ENCODE data around the gene ZFP57.

ZFP57 gene

DNA sequence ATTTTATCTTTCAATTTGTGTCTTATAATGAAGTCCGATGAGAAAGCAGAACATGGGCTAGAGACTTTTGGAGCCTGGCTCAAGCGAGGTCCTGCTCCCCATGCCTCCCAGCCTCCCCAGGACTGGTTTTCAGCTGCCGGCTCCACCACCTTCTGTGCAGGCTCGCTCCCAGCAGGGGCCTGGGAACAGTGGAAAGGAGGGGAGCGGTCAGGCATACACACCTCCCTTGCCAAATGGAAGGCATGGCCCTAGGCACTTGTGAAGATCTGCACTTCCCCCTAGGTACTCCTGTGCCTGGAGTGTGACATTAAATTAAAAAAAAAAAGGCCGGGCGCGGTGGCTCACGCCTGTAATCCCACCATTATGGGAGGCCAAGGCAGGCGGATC lies 28.8 kb downstream of the ZFP57 start:
- no peak for DNase-seq

- DNase-seq = no peak
Measured at GRCh38 chr6:29651413-29652197, 29.3 kb downstream of the ZFP57 start.

- peak; percentile 96 for DNase-seq
Measured at GRCh38 chr6:29649701-29650673, 31.0 kb downstream of the ZFP57 start.

DNA sequence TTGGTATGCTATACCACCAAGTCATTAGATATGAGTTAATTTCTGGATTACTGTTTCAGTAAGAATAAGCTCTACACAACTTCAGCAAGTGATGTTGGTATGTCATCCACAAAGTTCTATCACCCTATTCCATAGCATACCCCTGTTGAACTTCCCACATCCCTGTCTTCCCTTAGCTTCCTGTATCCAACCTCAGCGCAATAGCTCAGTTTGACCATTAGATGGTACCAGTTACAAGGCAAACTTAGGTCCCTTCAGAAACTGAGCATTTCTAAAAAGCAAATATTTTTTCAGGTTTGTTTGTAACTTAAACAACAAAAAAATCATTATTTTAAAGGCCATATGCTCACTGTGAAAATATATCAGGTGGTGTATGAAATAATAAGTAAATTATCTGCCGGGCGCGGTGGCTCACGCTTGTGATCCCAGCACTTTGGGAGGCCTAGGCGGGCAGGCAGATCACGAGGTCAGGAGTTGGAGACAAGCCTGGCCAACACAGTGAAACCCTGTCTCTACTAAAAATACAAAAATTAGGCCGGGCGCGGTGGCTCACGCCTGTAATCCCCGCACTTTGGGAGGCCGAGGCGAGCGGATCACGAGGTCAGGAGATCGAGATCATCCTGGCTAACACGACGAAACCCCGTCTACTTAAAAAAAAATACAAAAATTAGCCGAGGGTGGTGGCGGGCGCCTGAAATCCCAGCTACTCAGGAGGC lies 32.9 kb downstream of the ZFP57 start:
- DNase-seq = peak; percentile 14

DNA sequence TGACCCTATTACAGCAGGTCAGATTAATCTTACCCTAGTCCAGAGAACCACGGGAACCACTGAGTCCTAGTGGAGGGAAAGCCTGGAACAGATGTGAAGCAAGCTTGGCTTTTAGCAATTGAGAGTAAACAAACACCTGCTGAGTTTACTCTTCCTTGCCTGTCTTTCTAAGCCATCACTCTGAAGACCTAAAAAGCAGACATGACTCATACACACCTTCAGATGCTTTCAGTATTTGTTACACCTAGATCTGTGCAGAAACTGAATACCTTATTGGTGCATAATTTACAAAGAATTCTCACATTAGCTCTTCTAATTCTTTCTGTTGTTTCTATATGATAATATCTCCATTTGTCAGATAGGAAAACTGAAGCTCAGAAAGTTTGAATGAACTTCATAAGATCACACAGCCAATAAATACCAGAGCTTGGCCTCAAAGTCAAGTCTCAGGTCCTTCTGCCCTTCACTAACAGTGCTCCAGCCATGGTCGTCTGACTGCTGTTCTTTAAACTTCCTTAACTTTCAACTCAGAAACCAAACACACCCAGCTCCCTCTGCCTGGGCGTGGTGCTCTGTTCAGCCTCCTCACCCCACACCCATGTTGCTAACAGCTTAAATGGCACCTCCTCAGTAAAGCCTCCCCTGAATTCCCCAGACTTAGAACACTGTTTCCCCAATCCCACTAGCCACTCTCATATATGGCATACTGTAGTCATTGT lies 39.4 kb downstream of the ZFP57 start:
- DNase-seq = no peak

GRCh38 chr6:29637247-29637646 lies 43.7 kb downstream of the ZFP57 start:
- no peak for DNase-seq

- no peak for DNase-seq
Measured at GRCh38 chr6:29633534-29633905, 47.4 kb downstream of the ZFP57 start.

GRCh38 chr6:29632789-29633533 lies 48.0 kb downstream of the ZFP57 start, which contains the start of gene GABBR1:
TSS of gene GABBR1 (minus strand) at chr6:29633183. CDS start at chr6:29632385, 798 bp downstream.
- peak; percentile 79 for DNase-seq

DNA sequence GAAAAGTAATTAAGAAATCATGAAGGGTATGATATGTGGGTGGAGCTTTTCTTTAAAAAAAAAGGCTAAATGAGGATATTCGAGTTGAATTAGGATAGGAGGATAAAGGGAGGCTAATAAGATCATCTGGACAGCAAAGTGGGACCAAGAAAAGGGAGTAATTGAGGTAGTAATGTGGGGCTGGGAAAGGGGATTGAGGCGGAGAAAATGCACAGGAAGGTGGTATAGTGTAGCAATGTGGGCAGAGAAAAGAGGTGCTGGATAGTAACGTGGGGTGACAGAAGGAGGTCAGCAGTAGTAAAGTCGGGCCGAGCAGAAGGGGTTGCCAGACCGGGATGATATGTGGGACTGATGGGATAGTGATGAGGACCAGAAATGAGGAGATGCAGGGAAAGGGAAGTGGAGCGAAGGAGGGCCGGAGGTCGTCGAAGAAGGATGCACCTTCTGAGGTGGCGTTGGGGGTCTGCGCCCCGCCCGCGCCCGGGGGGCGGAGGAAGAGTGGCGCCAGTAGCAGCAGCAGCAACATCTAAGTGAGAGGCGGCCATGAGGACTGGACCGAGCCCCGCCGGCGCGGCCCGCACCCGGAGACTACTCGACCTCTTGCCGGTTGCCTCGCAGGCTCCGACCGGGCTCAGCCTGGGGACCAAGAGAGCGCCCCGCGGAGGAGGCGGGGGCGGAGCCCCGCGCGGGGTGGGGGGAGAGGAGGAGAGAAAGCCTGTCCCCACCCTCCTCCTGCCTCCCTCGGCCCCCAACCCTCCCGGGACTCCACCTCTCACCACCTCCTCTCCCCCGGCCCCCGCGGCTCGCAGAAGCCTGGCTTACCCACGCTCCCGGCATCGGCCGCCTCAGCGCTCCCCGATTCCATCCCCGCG lies 48.9 kb downstream of the ZFP57 start:
- peak; percentile 40 for DNase-seq

GRCh38 chr6:29631209-29631810 lies 49.6 kb downstream of the ZFP57 start:
- DNase-seq = no peak

GRCh38 chr6:29630315-29630714 lies 50.6 kb downstream of the ZFP57 start:
- no peak for DNase-seq

DNA sequence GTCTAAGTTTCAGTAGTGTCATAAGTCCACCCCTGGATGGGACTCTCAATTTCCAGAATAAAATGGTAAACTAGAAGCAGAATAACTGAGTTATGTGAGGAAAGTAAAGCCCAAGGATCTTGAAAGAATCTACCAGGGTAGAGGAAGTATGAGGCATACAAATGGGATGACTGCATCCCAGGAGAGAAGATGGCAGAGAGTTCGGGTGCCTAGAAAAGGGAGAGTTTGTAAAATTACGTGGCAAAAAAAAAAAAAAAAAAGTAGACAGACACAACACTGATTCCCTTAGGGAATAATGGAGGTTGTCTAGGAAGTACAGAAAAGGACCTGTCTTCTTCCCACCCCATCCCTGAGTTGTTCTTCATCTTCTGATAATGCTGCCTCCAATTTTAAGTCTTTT lies 51.4 kb downstream of the ZFP57 start:
- DNase-seq = no peak

DNA sequence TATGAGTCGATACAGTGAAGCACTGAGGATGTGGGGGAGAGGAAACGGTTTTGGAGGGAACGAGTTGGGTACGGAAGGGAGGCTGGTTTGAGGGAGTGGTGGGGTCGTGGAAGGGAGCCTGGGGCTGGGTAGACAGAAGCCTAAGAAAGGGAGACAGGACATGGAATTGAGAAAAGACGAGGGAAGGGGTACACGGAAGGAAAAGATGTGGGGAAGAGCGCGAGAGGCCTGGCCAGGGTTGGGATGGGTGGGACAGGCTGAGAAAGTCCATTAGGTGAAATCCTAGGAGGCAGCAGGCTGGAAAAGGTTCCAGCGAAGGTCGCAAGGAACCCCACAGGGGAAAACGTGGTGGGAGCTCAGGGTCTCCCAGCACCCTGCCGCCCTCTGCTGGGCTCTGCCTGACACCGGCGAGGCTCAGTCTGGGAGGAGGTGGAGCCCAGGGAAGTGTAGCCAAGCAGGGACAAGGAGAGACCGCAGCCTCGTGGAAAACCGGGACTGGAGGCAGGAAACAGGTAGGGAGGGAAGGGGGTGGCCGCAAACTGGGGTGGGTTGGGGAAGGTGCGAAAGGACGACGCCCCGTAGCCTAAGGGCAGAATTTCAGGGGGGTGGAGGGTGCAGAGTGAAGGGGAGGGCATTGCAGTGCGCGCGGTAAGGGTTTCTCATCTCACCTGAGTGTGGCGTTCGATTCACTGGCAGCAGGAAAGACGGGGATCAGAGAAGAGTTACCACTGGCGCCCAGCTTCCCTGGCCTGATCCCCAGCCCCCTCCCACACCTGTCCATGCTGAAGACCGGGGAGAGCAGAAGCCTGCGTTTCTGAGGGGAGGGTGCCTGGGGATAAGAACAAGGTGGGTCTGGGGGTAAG lies 52.3 kb downstream of the ZFP57 start:
- peak; percentile 56 for DNase-seq

DNA sequence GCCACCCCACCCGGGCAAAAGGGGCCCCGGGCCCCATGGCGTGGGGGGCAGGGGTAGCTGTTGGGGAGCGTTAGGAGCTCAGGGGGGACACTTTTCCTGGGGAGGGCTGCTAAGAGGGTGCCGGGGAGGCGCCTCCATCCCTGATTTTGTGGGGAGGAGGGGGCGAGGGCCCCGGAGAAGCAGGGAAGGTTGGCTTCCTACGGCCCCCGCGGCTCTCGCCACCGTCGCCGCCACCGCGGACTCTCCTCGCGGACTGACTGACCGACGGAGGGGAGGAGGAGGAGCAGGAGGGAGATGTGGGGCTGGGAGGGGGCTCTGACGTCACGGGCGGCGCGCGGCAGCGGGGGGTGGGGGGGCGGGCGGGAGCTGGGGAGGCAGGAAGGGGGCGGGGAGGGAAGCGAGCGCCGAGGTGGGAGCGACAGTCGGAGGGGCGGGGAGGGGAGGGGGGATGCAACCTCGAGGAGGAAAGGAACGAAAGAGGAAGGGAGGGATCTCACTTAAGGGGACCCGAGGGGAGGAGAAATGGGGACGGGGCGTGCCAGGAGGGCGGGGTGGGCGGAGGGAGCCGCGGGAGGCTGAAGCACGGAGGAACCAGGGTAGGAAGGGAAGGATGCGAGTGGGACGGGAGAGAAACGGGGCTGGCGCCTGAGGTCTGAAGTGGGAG lies 53.1 kb downstream of the ZFP57 start:
- peak; percentile 14 for DNase-seq

DNA sequence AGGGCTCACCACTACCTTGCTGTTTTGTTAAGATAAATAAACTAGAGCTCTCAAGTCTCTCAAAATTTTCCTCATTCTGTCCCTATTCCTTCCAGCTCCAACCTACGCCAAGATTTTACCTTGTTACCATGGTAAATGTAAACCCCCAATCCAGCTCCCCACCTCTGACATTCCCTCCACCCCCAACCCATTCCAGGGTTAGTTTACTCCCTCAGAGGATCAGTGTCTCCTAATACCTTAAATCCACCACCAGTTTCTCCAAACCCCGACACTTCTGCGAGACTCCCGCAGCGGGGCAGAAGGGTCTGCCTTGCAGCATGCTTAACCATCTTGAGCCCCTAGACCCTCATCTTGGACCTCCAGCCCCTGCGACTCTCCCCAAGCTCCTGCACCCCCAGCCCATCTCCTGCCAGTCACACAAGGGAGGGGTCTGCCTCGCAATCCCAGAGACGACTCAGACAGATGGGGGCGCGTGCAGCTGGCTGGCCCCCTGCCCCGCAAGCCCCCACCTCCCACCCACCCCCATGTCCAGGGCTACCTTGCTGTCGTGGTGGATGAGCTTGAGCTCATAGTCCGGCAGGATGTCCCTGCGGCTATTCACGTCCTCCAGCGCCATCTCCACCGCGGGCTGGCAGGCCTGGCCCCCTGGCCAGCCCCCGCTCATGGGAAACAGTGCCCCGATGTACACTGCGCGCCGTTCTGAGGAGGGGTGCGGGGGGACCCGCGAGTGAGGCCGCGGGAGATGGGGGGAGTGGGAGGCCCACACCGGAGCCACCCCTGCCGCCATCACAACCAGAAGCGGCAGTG lies 53.8 kb downstream of the ZFP57 start:
- no peak for DNase-seq

GRCh38 chr6:29625337-29625930 lies 55.5 kb downstream of the ZFP57 start:
- DNase-seq = no peak

DNA sequence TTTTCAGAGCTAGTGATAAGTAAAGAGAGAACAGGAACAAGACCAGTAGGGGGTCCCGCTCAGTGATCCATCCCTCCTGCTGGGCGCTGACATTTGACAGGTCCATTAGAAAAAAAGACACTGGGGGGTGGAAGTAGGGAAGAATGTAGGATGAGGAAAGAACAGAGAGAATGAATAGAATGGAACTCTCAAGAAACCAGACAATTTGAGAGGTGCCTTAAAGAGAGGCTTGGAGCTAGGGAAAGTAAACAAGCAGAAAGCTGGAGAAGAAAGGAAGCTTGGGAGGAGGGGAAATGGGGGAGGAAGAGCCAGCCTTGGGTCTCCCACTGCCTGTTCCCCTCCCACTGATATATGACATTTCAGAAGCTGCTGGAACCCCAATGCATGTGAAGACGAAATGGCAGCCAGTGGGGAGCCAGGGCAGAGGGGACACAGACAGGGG lies 56.4 kb downstream of the ZFP57 start:
- no peak for DNase-seq

All from NCI-H774 (cell line).